HepG2 (cell line): Measurements from ENCODE around the gene ENTPD6. TPM values are rescaled to one million over a fixed set of nuclear protein-coding genes. Genes with fewer than 3 reads are reported as not detected.

ENCODE experiments used
- ADNP ChIP-seq: sonication (generic); formaldehyde crosslinking; IDR thresholded peaks from 2 replicates; pipeline ENCODE4 v1.4.0; 2020; ENCODE audit warnings: missing genetic modification reagents
- ETV6 ChIP-seq: sonication (generic); formaldehyde crosslinking; conservative IDR thresholded peaks from 2 replicates; pipeline ENCODE4 v1.4.0; 2020; ENCODE audit warnings: missing genetic modification reagents
- FOXP1 ChIP-seq, 2 experiments: fragments of 450-650 bp in 1 of 2; IDR thresholded peaks; 2 replicates each; pipeline ENCODE4 v1.6.1; 2017 to 2018; ENCODE audit warnings: antibody characterized with exemption in 1 of 2
- JARID2 ChIP-seq: sonication (generic); formaldehyde crosslinking; IDR thresholded peaks from 2 replicates; pipeline ENCODE4 v1.8.1; 2023; ENCODE audit warnings: missing genetic modification reagents, inconsistent platforms; ENCODE audit not compliant: insufficient replicate concordance
- MAFK ChIP-seq, 2 experiments: IDR thresholded peaks in 1 of 2; conservative IDR thresholded peaks in 1 of 2; 2 replicates each; pipeline ENCODE4 v1.6.1; 2011; ENCODE audit warnings: improper control_type of control experiment in 2 of 2, low read length in 2 of 2
- MXI1 ChIP-seq: IDR thresholded peaks from 3 replicates; pipeline ENCODE4 v1.6.1; 2012; ENCODE audit warnings: low read depth, low read length, inconsistent platforms, borderline replicate concordance
- NFIB ChIP-seq: sonication (generic); formaldehyde crosslinking; IDR thresholded peaks from 2 replicates; pipeline ENCODE4 v1.9.0; 2021; ENCODE audit warnings: missing genetic modification reagents, mild to moderate bottlenecking, borderline replicate concordance
- PHF8 ChIP-seq: sonication (generic); formaldehyde crosslinking; IDR thresholded peaks from 2 replicates; pipeline ENCODE4 v1.5.0; 2020; ENCODE audit warnings: missing genetic modification reagents
- SMC3 ChIP-seq: IDR thresholded peaks from 2 replicates; pipeline ENCODE4 v1.6.1; 2011; ENCODE audit warnings: low read length, improper control_type of control experiment
- XRCC5 ChIP-seq: fragments of 200-400 bp; formaldehyde crosslinking; optimal IDR thresholded peaks from 2 replicates; pipeline ENCODE3; 2017; ENCODE audit warnings: mild to moderate bottlenecking, low read length
- ZNF264 ChIP-seq: sonication (generic); formaldehyde crosslinking; IDR thresholded peaks from 2 replicates; pipeline ENCODE4 v1.4.0; 2020; ENCODE audit warnings: missing genetic modification reagents
- ZNF280B ChIP-seq: sonication (generic); formaldehyde crosslinking; IDR thresholded peaks from 2 replicates; pipeline ENCODE4 v1.5.0; 2020; ENCODE audit warnings: missing genetic modification reagents, mild to moderate bottlenecking, borderline replicate concordance
- ZNF589 ChIP-seq: sonication (generic); formaldehyde crosslinking; conservative IDR thresholded peaks from 2 replicates; pipeline ENCODE4 v1.8.0; 2022; ENCODE audit warnings: mild to moderate bottlenecking, moderate library complexity, missing genetic modification reagents
- ZNF816 ChIP-seq: sonication (generic); formaldehyde crosslinking; IDR thresholded peaks from 2 replicates; pipeline ENCODE4 v1.8.0; 2022; ENCODE audit warnings: missing genetic modification reagents, mild to moderate bottlenecking, borderline replicate concordance
- polyA plus RNA-seq, 8 experiments: library from polyadenylated mRNA; depleted of rRNA in 3 of 8; stranded (reverse) in 7 of 8; unstranded in 1 of 8; fragments of >200 nt; fragmentation: Illumina TruSeq in 4 of 8; extraction: Trizol in 4 of 8; gene quantifications; 2 replicates each; pipeline versions ENCODE4 v1.2.1 to v1.2.3, GENCODE V29; 2011 to 2016; ENCODE audit warnings: low read depth in 4 of 8, missing spikeins in 1 of 8, mixed read lengths in 1 of 8; ENCODE audit not compliant: insufficient read depth in 1 of 8
- total RNA-seq, 5 experiments: library from RNA; depleted of rRNA; stranded (reverse); fragments of >200 nt; fragmentation: Illumina TruSeq; extraction: Trizol; gene quantifications; 2 replicates each; pipeline ENCODE4 v1.2.3, GENCODE V29; 2016; ENCODE audit warnings: low read depth in 1 of 5
- TF ChIP-seq, protein P1 (sequence below), 2 experiments: fragments of 450-650 bp in 1 of 2; sonication (generic) in 1 of 2; formaldehyde crosslinking; IDR thresholded peaks; 2 replicates each; pipeline versions ENCODE4 v1.5.0 to v1.8.0; 2020 to 2022; ENCODE audit warnings: mild to moderate bottlenecking in 1 of 2, missing genetic modification reagents in 1 of 2

Gene ENTPD6
- total and polyA plus RNA-seq, 2 of the 13 experiments (the other 11 are each of a cell fraction or from before 2014, with no cell fraction given): 164 to 172 TPM

- TF ChIP-seq NFIB (no peak), XRCC5 (no peak), JARID2 (CRISPR knock-in tag) (no peak), MAFK (conservative IDR thresholded peaks at IDR 0.05 in 1 of 2, IDR thresholded peaks at IDR 0.05 in 1 of 2; ENCODE audit: low read length in 2 of 2) (no peak), ZNF280B (CRISPR knock-in tag) (0 out of 2 replicates have a peak, but pooled peaks have one; percentile 46), MXI1 (no peak), ADNP (CRISPR knock-in tag) (no peak), PHF8 (CRISPR knock-in tag) (no peak), ZNF589 (CRISPR knock-in tag) (no peak), FOXP1 (IDR thresholded peaks at IDR 0.05) (no peak), FOXP1 (CRISPR knock-in tag; IDR thresholded peaks at IDR 0.05) (no peak), ETV6 (CRISPR knock-in tag) (no peak), ZNF816 (CRISPR knock-in tag) (no peak), SMC3 (no peak), ZNF264 (no peak)
- TF ChIP-seq, protein P1, sequence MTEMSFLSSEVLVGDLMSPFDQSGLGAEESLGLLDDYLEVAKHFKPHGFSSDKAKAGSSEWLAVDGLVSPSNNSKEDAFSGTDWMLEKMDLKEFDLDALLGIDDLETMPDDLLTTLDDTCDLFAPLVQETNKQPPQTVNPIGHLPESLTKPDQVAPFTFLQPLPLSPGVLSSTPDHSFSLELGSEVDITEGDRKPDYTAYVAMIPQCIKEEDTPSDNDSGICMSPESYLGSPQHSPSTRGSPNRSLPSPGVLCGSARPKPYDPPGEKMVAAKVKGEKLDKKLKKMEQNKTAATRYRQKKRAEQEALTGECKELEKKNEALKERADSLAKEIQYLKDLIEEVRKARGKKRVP (CRISPR knock-in tag; IDR thresholded peaks at IDR 0.05): no peak
Observed at GRCh38 chr20:25254986-25255680, 59.6 kb downstream of the ENTPD6 start (continued).
